K562 (cell line): ENCODE results near the gene KCNJ15. TPM values are rescaled to one million over a fixed set of nuclear protein-coding genes. Genes with fewer than 3 reads are reported as not detected.

Experiments used
- ATAC-seq: fragments of 200-7000 bp; cut with Tn5 transposase; 3 replicates; pipeline ENCODE4 v1.9.1; 2020; ENCODE audit warnings: moderate library complexity
- BruUV-seq: library from RNA; stranded (reverse); fragments of 400-500 nt; replicated peaks from 2 replicates; lab custom pipeline; 2021; lab: Mats Ljungman, UMichigan
- CTCF ChIA-PET: fragments of 300-600 bp; formaldehyde crosslinking; extraction: SDS; loops from one replicate; lab custom pipeline; 2021; ENCODE audit warnings: low intra/inter-chr PET ratio; lab: Yijun Ruan, JAX
- POLR2A ChIA-PET: fragments of 300-600, 350-650 bp; sonication (Branson Sonifier 250); formaldehyde crosslinking; extraction: SDS; loops from one replicate; lab custom pipeline; 2021; ENCODE audit warnings: antibody characterized with exemption, inconsistent platforms; lab: Yijun Ruan, JAX
- DNase-seq, 4 experiments: peaks; one replicate each; pipeline versions ENCODE4 v3.0.0 to v3.0.0-alpha.2; 2011 to 2018; ENCODE audit warnings: low spot score in 3 of 4, mixed read lengths in 3 of 4; ENCODE audit errors: extremely low read depth in 1 of 4
- FAIRE-seq: peaks from 2 replicates; lab custom pipeline; 2011; peaks lifted over from hg19 to GRCh38; lab: Jason Lieb, UNC
- H2AFZ ChIP-seq: 2 replicates; pipeline ENCODE4 v1.6.0; 2011; ENCODE audit warnings: low read depth, low read length, control low read depth, inconsistent platforms
- H3K27ac ChIP-seq: fragments of 200-600 bp; 3 replicates; pipeline ENCODE4 v1.8.0; 2011; ENCODE audit warnings: low read depth, mild to moderate bottlenecking, control low read depth, inconsistent platforms, low read length, moderate library complexity, mixed read lengths; ENCODE audit errors: extremely low read depth
- H3K27me3 ChIP-seq, 2 experiments: fragments of 300-600 bp in 1 of 2; 2 replicates in 1 of 2; 3 replicates in 1 of 2; pipeline versions ENCODE4 v1.6.0 to v1.8.0; 2011; ENCODE audit warnings: inconsistent platforms in 2 of 2, low read length in 2 of 2, mild to moderate bottlenecking in 1 of 2, mixed read lengths in 1 of 2, moderate library complexity in 1 of 2; ENCODE audit not compliant: control insufficient read depth in 2 of 2, insufficient read depth in 2 of 2
- H3K36me3 ChIP-seq: fragments of 300-600 bp; 3 replicates; pipeline ENCODE4 v1.8.0; 2011; ENCODE audit warnings: mild to moderate bottlenecking, low read length, inconsistent platforms; ENCODE audit not compliant: control insufficient read depth, insufficient read depth
- H3K4me1 ChIP-seq, 2 experiments: fragments of 200-600 bp in 1 of 2; replicated peaks in 1 of 2; 2 replicates in 1 of 2; 3 replicates in 1 of 2; pipeline versions ENCODE4 v1.5.1 to v1.8.0; 2011; ENCODE audit warnings: inconsistent platforms in 2 of 2, low read length in 2 of 2, mild to moderate bottlenecking in 1 of 2, mixed read lengths in 1 of 2, moderate library complexity in 1 of 2; ENCODE audit not compliant: control insufficient read depth in 2 of 2, insufficient read depth in 2 of 2
- H3K4me2 ChIP-seq: 2 replicates; pipeline ENCODE4 v1.6.1; 2011; ENCODE audit warnings: low read length, control low read depth, inconsistent platforms, mixed read lengths; ENCODE audit not compliant: insufficient read depth
- H3K4me3 ChIP-seq: fragments of 200-600 bp; sonication (generic), shearing (Covaris generic); 2 replicates; pipeline ENCODE4 v1.5.1; 2016; ENCODE audit warnings: control low read depth, inconsistent platforms
- H3K79me2 ChIP-seq: fragments of 200-600 bp; 3 replicates; pipeline ENCODE4 v1.8.0; 2011; ENCODE audit warnings: low read length, inconsistent platforms; ENCODE audit not compliant: control insufficient read depth, insufficient read depth
- H3K9ac ChIP-seq, 2 experiments: 2 replicates each; pipeline versions ENCODE4 v1.6.0 to v1.6.1; 2011; ENCODE audit warnings: low read depth in 2 of 2, low read length in 2 of 2, control low read depth in 1 of 2, inconsistent platforms in 1 of 2, mild to moderate bottlenecking in 1 of 2, mixed read lengths in 1 of 2; ENCODE audit not compliant: insufficient read depth in 1 of 2
- H3K9me1 ChIP-seq: one replicate; pipeline ENCODE4 v1.6.0; 2011; ENCODE audit warnings: inconsistent platforms, mild to moderate bottlenecking, low read length, moderate library complexity; ENCODE audit not compliant: control insufficient read depth, insufficient read depth
- H3K9me3 ChIP-seq: replicated peaks from 2 replicates; pipeline ENCODE4 v1.5.1; 2011; ENCODE audit warnings: low read depth, low read length, inconsistent platforms; ENCODE audit not compliant: control insufficient read depth, insufficient read depth
- H4K20me1 ChIP-seq: replicated peaks from 2 replicates; pipeline ENCODE4 v1.6.1; 2011; ENCODE audit warnings: low read length, inconsistent platforms, mixed read lengths; ENCODE audit not compliant: control insufficient read depth, insufficient read depth
- CBFA2T3 ChIP-seq: fragments of 450-650 bp; IDR thresholded peaks from 2 replicates; pipeline ENCODE4 v1.6.1; 2017
- ERF ChIP-seq: fragments of 450-650 bp; formaldehyde crosslinking; IDR thresholded peaks from 2 replicates; pipeline ENCODE4 v1.4.0; 2020; ENCODE audit warnings: mild to moderate bottlenecking, mixed read lengths
- ZNF316 ChIP-seq: fragments of 450-650 bp; IDR thresholded peaks from 2 replicates; pipeline ENCODE4 v1.6.1; 2016
- WGBS: fragments of 100-300 bp; shearing (Covaris generic); methylation state at CpG from one replicate; pipeline ENCODE4 v1.1.6; 2016; ENCODE audit warnings: low coverage, mixed read lengths; ENCODE audit not compliant: insufficient coverage; ENCODE audit errors: missing lambda C conversion rate; 5-methylcytosine and 5-hydroxymethylcytosine counted together
- in situ Hi-C: fragments of 300-500 bp; cut with MboI; formaldehyde crosslinking; loops from 4 replicates; pipeline ENCODE4 v1.15.0; 2018; ENCODE audit warnings: inconsistent platforms, mixed read lengths
- intact Hi-C: fragments of 100-400 bp; cut with micrococcal nuclease; formaldehyde crosslinking; loops from 2 replicates; pipeline ENCODE4 v1.14.2; 2022
- polyA plus RNA-seq, 8 experiments: library from polyadenylated mRNA; depleted of rRNA in 4 of 8; stranded (reverse) in 5 of 8; unstranded in 3 of 8; fragments of >200 nt; fragmentation: Nextera tagmentation in 2 of 8; fragmentation: Illumina TruSeq in 1 of 8; extraction: Ambion mirVana in 2 of 8; extraction: Trizol in 1 of 8; gene quantifications; 2 replicates each; pipeline versions ENCODE4 v1.2.1 to v1.2.3, GENCODE V29; 2011 to 2014; ENCODE audit warnings: inconsistent platforms in 1 of 8, missing spikeins in 1 of 8
- total RNA-seq, 7 experiments: library from RNA; depleted of rRNA in 6 of 7; stranded (reverse); fragments of >200 nt in 6 of 7; fragmentation: Illumina TruSeq in 2 of 7; extraction: Trizol in 2 of 7; gene quantifications; 2 replicates each; pipeline versions ENCODE4 v1.2.1 to v1.2.3, GENCODE V29; 2011 to 2021; ENCODE audit warnings: low replicate concordance in 1 of 7
- TF ChIP-seq, protein P1 (sequence below): sonication (generic); formaldehyde crosslinking; IDR thresholded peaks from 2 replicates; pipeline ENCODE4 v1.8.0; 2022; ENCODE audit warnings: mild to moderate bottlenecking, missing genetic modification reagents
- TF ChIP-seq, protein P2 (sequence below): fragments of 250-450 bp; sonication (Bioruptor Pico); IDR thresholded peaks from 2 replicates; pipeline ENCODE4 v1.8.0; 2021; ENCODE audit warnings: moderate library complexity, mild to moderate bottlenecking, inconsistent platforms

Gene KCNJ15
- total and polyA plus RNA-seq, 9 of the 15 experiments (the other 6 are each of a cell fraction or from before 2014, with no cell fraction given), result 0.20 to 3.0 (median 0.72) TPM; not detected in 1

DNA sequence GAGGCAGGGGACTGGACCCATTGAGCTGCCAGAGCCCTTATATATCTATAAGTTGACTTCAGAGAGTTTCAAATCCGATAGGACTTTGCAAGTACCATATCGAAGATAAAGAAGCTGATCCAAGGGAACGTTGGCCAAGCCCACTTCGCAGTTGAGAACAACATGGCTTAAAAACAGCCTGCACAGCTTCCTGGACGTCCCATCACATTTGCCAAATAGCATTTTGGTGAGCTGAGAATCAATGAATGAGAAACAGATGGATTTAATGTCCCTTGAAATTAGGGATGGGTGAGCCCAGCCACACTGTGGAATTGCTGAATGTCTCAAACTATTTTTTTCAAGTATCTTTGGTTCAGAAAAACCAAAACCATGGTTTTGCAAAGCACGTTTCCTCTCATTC is 64.8 kb downstream of the KCNJ15 start (continued):
- TF ChIP-seq, protein P1, sequence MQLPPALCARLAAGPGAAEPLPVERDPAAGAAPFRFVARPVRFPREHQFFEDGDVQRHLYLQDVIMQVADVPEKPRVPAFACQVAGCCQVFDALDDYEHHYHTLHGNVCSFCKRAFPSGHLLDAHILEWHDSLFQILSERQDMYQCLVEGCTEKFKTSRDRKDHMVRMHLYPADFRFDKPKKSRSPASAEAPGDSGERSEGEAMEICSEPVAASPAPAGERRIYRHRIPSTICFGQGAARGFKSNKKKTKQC (CRISPR knock-in tag), result no peak
- TF ChIP-seq, all 486 proteins: peak for 0

- Histone ChIP-seq H2AFZ (no peak overlapping the region), H3K4me3 (no peak overlapping the region), H3K27ac (no peak overlapping the region), H3K9me3 (no peaks in the 10 kb centered on the region), H3K9me1 (no peaks in the 10 kb centered on the region), H3K36me3 (no peaks in the 10 kb centered on the region), H3K79me2 (no peaks in the 10 kb centered on the region), H4K20me1 (no peaks in the 10 kb centered on the region; the same call in 1 of the 2 replicates), H3K4me2 (no peak overlapping the region), H3K4me1 (no peaks in the 10 kb centered on the region; a peak in 1 of 5 replicates), H3K27me3 (peaks cover 0 to 2% of the 10 kb centered on the region in 2 experiments; a peak in 3 of 5 replicates), H3K9ac (no peak overlapping the region)
- DNase-seq (no peak), FAIRE-seq (no peak), ATAC-seq (no peak)
- POLR2A ChIA-PET, result interaction anchor here (0.6 kb wide), 1 partner anchor 319 kb away, joined by 3 read pairs; no protein-coding TSS in a partner anchor
- in situ Hi-C loops (no loop called here), intact Hi-C loops (no loop called here)
- no TSS peak for BruUV-seq
- TF ChIP-seq CBFA2T3 (no peak), ERF (CRISPR knock-in tag) (no peak), ZNF316 (no peak)
- TF ChIP-seq, protein P2, sequence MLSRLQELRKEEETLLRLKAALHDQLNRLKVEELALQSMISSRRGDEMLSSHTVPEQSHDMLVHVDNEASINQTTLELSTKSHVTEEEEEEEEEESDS (CRISPR knock-in tag), result no peak
- CTCF ChIA-PET, result no interaction called here
- 7% methylated on average over 8 of the region's 8 CpGs for WGBS
Observed at GRCh38 chr21:38322311-38322950, 65.6 kb downstream of the KCNJ15 start.
